ENCODE data around the gene NECAB2.

GRCh38 chr16:83981799-83982198, 13.8 kb downstream of the NECAB2 start:
- TF ChIP-seq ZNF565 (CRISPR knock-in tag; conservative IDR thresholded peaks at IDR 0.05; ENCODE audit: low read depth) = no peak
- no peak for TF ChIP-seq ZFP3 (CRISPR knock-in tag; IDR thresholded peaks at IDR 0.05)
- no peak for TF ChIP-seq CSDC2 (CRISPR knock-in tag; IDR thresholded peaks at IDR 0.05)
